ENCODE data around the gene SARM1. TPM values are rescaled to one million over a fixed set of nuclear protein-coding genes. Genes with fewer than 3 reads are reported as not detected.

Gene SARM1
- total and polyA plus RNA-seq, 4 donors = 13.1 to 52.0 (median 34.3) TPM

GRCh38 chr17:28366605-28367004 lies 4.9 kb upstream of the SARM1 start:
- H3K4me1 ChIP-seq (ENCODE audit: control insufficient read depth, insufficient read depth, low read length) = peaks cover 8% of the 10 kb centered on the region
- 86% methylated on average over 1 of the region's 1 CpG for WGBS (ENCODE audit: insufficient coverage)
- H3K27ac ChIP-seq (ENCODE audit: low read depth, low read length) = no peak overlapping the region
- peaks cover 56% of the 10 kb centered on the region for H3K36me3 ChIP-seq (ENCODE audit: control insufficient read depth, insufficient read depth, low read length)
- no peaks in the 10 kb centered on the region for H3K9me3 ChIP-seq (ENCODE audit: control insufficient read depth, insufficient read depth, low read length)
- DNase-seq (ENCODE audit: low read depth in 4 of 6, low spot score in 6 of 6) = no peak
- H3K4me3 ChIP-seq (ENCODE audit: low read depth, low read length) = no peak overlapping the region
- H3K27me3 ChIP-seq (ENCODE audit: control insufficient read depth, insufficient read depth, low read length) = no peaks in the 10 kb centered on the region

- WGBS (ENCODE audit: insufficient coverage) = 93% methylated on average over 18 of the region's 21 CpGs
- H3K4me3 ChIP-seq (ENCODE audit: low read depth, low read length) = no peak overlapping the region
Measured at GRCh38 chr17:28367641-28368305, 3.7 kb upstream of the SARM1 start.

GRCh38 chr17:28368306-28368831 lies 3.1 kb upstream of the SARM1 start:
- Histone ChIP-seq H3K27me3 (ENCODE audit: control insufficient read depth, insufficient read depth, low read length) (no peaks in the 10 kb centered on the region), H3K27ac (ENCODE audit: low read depth, low read length) (no peak overlapping the region), H3K36me3 (ENCODE audit: control insufficient read depth, insufficient read depth, low read length) (peaks cover 47% of the 10 kb centered on the region), H3K9me3 (ENCODE audit: control insufficient read depth, insufficient read depth, low read length) (no peaks in the 10 kb centered on the region), H3K4me1 (ENCODE audit: control insufficient read depth, insufficient read depth, low read length) (peaks cover 20% of the 10 kb centered on the region), H3K4me3 (ENCODE audit: low read depth, low read length) (no peak overlapping the region)
- WGBS (ENCODE audit: insufficient coverage) = 88% methylated on average over 4 of the region's 5 CpGs
- no peak for DNase-seq (ENCODE audit: low read depth in 4 of 6, low spot score in 6 of 6)

More at GRCh38 chr17:28367641-28368305, 3.7 kb upstream of the SARM1 start:
- no peak for DNase-seq (ENCODE audit: low read depth in 4 of 6, low spot score in 6 of 6)
- Histone ChIP-seq H3K9me3 (ENCODE audit: control insufficient read depth, insufficient read depth, low read length) (no peaks in the 10 kb centered on the region), H3K36me3 (ENCODE audit: control insufficient read depth, insufficient read depth, low read length) (peaks cover 52% of the 10 kb centered on the region), H3K4me1 (ENCODE audit: control insufficient read depth, insufficient read depth, low read length) (peaks cover 14% of the 10 kb centered on the region), H3K27me3 (ENCODE audit: control insufficient read depth, insufficient read depth, low read length) (no peaks in the 10 kb centered on the region), H3K27ac (ENCODE audit: low read depth, low read length) (no peak overlapping the region)

GRCh38 chr17:28368915-28369683 lies 2.4 kb upstream of the SARM1 start:
- Histone ChIP-seq H3K4me3 (ENCODE audit: low read depth, low read length) (no peak overlapping the region), H3K27me3 (ENCODE audit: control insufficient read depth, insufficient read depth, low read length) (no peaks in the 10 kb centered on the region), H3K4me1 (ENCODE audit: control insufficient read depth, insufficient read depth, low read length) (peaks cover 27% of the 10 kb centered on the region), H3K9me3 (ENCODE audit: control insufficient read depth, insufficient read depth, low read length) (no peaks in the 10 kb centered on the region), H3K36me3 (ENCODE audit: control insufficient read depth, insufficient read depth, low read length) (peaks cover 44% of the 10 kb centered on the region), H3K27ac (ENCODE audit: low read depth, low read length) (no peak overlapping the region)
- no peak for DNase-seq (ENCODE audit: low read depth in 4 of 6, low spot score in 6 of 6)
- 90% methylated on average over 23 of the region's 23 CpGs for WGBS (ENCODE audit: insufficient coverage)

GRCh38 chr17:28369684-28370034 lies 1.8 kb upstream of the SARM1 start:
- DNase-seq (ENCODE audit: low read depth in 4 of 6, low spot score in 6 of 6) = no peak
- Histone ChIP-seq H3K4me1 (ENCODE audit: control insufficient read depth, insufficient read depth, low read length) (peaks cover 32% of the 10 kb centered on the region), H3K36me3 (ENCODE audit: control insufficient read depth, insufficient read depth, low read length) (peaks cover 44% of the 10 kb centered on the region), H3K27ac (ENCODE audit: low read depth, low read length) (no peak overlapping the region), H3K27me3 (ENCODE audit: control insufficient read depth, insufficient read depth, low read length) (no peaks in the 10 kb centered on the region), H3K9me3 (ENCODE audit: control insufficient read depth, insufficient read depth, low read length) (no peaks in the 10 kb centered on the region), H3K4me3 (ENCODE audit: low read depth, low read length) (no peak overlapping the region)
- 83% methylated on average over 10 of the region's 10 CpGs for WGBS (ENCODE audit: insufficient coverage)

GRCh38 chr17:28370035-28370743 lies 1.3 kb upstream of the SARM1 start, which contains the start of gene VTN:
Gene VTN (minus strand): TSS chr17:28370307. CDS start chr17:28370203, 104 bp downstream.
- Histone ChIP-seq H3K4me1 (ENCODE audit: control insufficient read depth, insufficient read depth, low read length) (peaks cover 34% of the 10 kb centered on the region), H3K27me3 (ENCODE audit: control insufficient read depth, insufficient read depth, low read length) (no peaks in the 10 kb centered on the region), H3K4me3 (ENCODE audit: low read depth, low read length) (peak within 1 kb of the TSS; percentile 73), H3K36me3 (ENCODE audit: control insufficient read depth, insufficient read depth, low read length) (peaks cover 40% of the 10 kb centered on the region), H3K9me3 (ENCODE audit: control insufficient read depth, insufficient read depth, low read length) (no peaks in the 10 kb centered on the region), H3K27ac (ENCODE audit: low read depth, low read length) (peak within 1 kb of the TSS; percentile 82)
- DNase-seq (ENCODE audit: low read depth in 4 of 6, low spot score in 6 of 6) = no peak
- 48% methylated on average over 5 of the region's 8 CpGs for WGBS (ENCODE audit: insufficient coverage)

- no CpG with 5 or more reads among the region's 1 CpG for WGBS (ENCODE audit: insufficient coverage)
- no peak for DNase-seq (ENCODE audit: low read depth in 4 of 6, low spot score in 6 of 6)
- Histone ChIP-seq H3K4me3 (ENCODE audit: low read depth, low read length) (no peak overlapping the region), H3K27me3 (ENCODE audit: control insufficient read depth, insufficient read depth, low read length) (no peaks in the 10 kb centered on the region), H3K4me1 (ENCODE audit: control insufficient read depth, insufficient read depth, low read length) (peaks cover 34% of the 10 kb centered on the region), H3K27ac (ENCODE audit: low read depth, low read length) (peak overlapping the region; percentile 82), H3K9me3 (ENCODE audit: control insufficient read depth, insufficient read depth, low read length) (no peaks in the 10 kb centered on the region), H3K36me3 (ENCODE audit: control insufficient read depth, insufficient read depth, low read length) (peaks cover 35% of the 10 kb centered on the region)
Measured at GRCh38 chr17:28370744-28371103, 770 bp upstream of the SARM1 start.

- Histone ChIP-seq H3K9me3 (ENCODE audit: control insufficient read depth, insufficient read depth, low read length) (no peaks in the 10 kb centered on the region), H3K27me3 (ENCODE audit: control insufficient read depth, insufficient read depth, low read length) (no peaks in the 10 kb centered on the region), H3K4me1 (ENCODE audit: control insufficient read depth, insufficient read depth, low read length) (peaks cover 34% of the 10 kb centered on the region), H3K36me3 (ENCODE audit: control insufficient read depth, insufficient read depth, low read length) (peaks cover 31% of the 10 kb centered on the region), H3K27ac (ENCODE audit: low read depth, low read length) (no peak overlapping the region), H3K4me3 (ENCODE audit: low read depth, low read length) (peak overlapping the region; percentile 48)
- under 1% methylated on average over 48 of the region's 53 CpGs for WGBS (ENCODE audit: insufficient coverage)
- DNase-seq (ENCODE audit: low read depth in 4 of 6, low spot score in 6 of 6) = peak in 3 of 6 donors; percentile 25 to 70 (median 62)
Measured at GRCh38 chr17:28372203-28372944, 880 bp downstream of the SARM1 start.

- Histone ChIP-seq H3K4me1 (ENCODE audit: control insufficient read depth, insufficient read depth, low read length) (peaks cover 34% of the 10 kb centered on the region), H3K4me3 (ENCODE audit: low read depth, low read length) (peak overlapping the region; percentile 48), H3K27me3 (ENCODE audit: control insufficient read depth, insufficient read depth, low read length) (no peaks in the 10 kb centered on the region), H3K9me3 (ENCODE audit: control insufficient read depth, insufficient read depth, low read length) (no peaks in the 10 kb centered on the region), H3K27ac (ENCODE audit: low read depth, low read length) (no peak overlapping the region), H3K36me3 (ENCODE audit: control insufficient read depth, insufficient read depth, low read length) (peaks cover 28% of the 10 kb centered on the region)
- DNase-seq (ENCODE audit: low read depth in 4 of 6, low spot score in 6 of 6) = no peak
- WGBS (ENCODE audit: insufficient coverage) = 69% methylated on average over 4 of the region's 6 CpGs
Measured at GRCh38 chr17:28372945-28373274, 1.4 kb downstream of the SARM1 start.
